HEK293T (cell line): ENCODE results near the gene TNFAIP8L1.

ENCODE experiments used
- ARNT ChIP-seq: fragments of 450-650 bp; IDR thresholded peaks from 2 replicates; pipeline ENCODE4 v1.6.1; 2017; ENCODE audit warnings: mild to moderate bottlenecking
- BHLHE40 ChIP-seq: fragments of 450-650 bp; IDR thresholded peaks from 2 replicates; pipeline ENCODE4 v1.6.1; 2016; ENCODE audit warnings: mild to moderate bottlenecking, moderate library complexity, borderline replicate concordance
- CTBP1 ChIP-seq: fragments of 450-650 bp; IDR thresholded peaks from 2 replicates; pipeline ENCODE4 v1.6.1; 2016; ENCODE audit warnings: borderline replicate concordance
- ELF4 ChIP-seq: fragments of 450-650 bp; IDR thresholded peaks from 2 replicates; pipeline ENCODE4 v1.6.1; 2017; ENCODE audit warnings: antibody characterized with exemption
- FOXA1 ChIP-seq: fragments of 450-650 bp; IDR thresholded peaks from 2 replicates; pipeline ENCODE4 v1.6.1; 2016; ENCODE audit warnings: mild to moderate bottlenecking
- FOXK2 ChIP-seq: fragments of 450-650 bp; IDR thresholded peaks from 2 replicates; pipeline ENCODE4 v1.6.1; 2016; ENCODE audit warnings: mild to moderate bottlenecking
- L3MBTL2 ChIP-seq: fragments of 450-650 bp; conservative IDR thresholded peaks from 2 replicates; pipeline ENCODE4 v1.6.1; 2016; ENCODE audit warnings: mild to moderate bottlenecking
- NFRKB ChIP-seq: fragments of 450-650 bp; IDR thresholded peaks from 2 replicates; pipeline ENCODE4 v1.6.1; 2016; ENCODE audit warnings: mild to moderate bottlenecking, moderate library complexity
- SP1 ChIP-seq: fragments of 450-650 bp; IDR thresholded peaks from 2 replicates; pipeline ENCODE4 v1.6.1; 2017
- ZNF384 ChIP-seq: fragments of 450-650 bp; IDR thresholded peaks from 2 replicates; pipeline ENCODE4 v1.6.1; 2016

DNA sequence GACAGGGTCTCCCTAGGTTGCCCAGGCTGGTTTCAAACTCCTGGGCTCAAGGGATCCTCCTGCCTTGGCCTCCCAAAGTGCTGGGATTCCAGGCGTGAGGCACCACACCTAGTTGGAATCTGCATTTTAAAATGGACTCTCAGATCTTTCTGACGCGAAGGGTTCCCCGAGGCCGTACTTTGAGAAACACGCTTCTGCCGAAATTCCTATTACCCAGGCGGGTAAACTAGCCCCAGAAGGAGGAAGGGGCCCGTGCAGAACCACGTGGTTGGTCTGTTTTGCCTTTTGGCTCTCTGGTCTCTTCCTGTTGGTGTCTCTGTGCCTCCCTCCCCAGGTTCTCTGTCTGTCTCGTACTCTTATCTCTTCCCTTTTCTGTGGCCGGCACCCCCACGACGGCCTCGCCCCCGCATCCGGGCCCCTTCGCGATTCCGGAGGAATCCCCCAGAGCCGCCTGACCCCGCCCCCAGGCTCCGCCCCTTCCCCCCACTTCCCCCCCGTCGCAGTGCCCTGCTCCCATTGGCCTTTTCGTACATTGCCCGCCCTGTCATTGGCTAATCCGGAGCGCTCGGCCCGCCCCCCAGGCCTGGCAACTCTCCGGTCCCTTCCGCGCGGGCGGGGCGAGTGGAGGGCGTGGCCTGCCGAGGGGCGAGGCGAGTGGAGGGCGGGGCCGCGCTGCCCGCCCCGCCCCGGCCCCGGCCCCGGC is at the start of gene TNFAIP8L1:
- TF ChIP-seq ZNF384 = no peak
- no peak for TF ChIP-seq NFRKB
- no peak for TF ChIP-seq SP1
- no peak for TF ChIP-seq FOXK2
- no peak for TF ChIP-seq ELF4
- no peak for TF ChIP-seq CTBP1
- no peak for TF ChIP-seq BHLHE40
- TF ChIP-seq FOXA1 = no peak
- TF ChIP-seq ARNT = no peak
- no peak; the same call in 1 of the 2 replicates for TF ChIP-seq L3MBTL2
